Measurements from ENCODE around the gene TSPAN16.

TSPAN16 gene

DNA sequence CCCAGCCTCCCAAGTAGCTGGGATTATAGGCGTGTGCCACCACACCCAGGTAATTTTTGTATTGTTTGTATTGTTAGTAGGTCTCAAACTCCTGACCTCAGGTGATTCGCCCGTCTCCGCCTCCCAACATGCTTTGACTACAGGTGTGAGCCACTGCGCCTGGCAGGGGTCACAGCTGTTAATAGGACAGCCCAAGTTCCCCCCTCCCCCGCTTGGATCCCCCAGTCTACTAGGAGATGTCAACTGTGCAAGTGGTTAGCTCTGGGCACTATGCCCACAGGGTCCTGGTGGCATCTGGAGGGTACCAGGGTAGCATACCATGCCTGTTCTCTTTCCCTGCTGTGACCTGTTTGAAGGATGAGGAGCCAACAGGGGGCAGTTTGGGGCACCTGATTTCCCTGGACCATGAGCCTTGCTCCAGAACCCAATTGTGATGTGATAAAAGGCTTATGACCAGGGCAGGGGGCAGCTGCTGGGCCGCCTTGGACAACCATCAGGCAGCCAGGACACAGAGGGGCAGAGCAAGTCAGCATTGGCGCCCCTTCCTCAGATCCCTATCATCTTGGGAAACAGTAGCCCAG is at the start of gene TSPAN16:
TSS of gene TSPAN16 (plus strand) at position 496 of the 581 bp plus-strand sequence. CDS start 138 bp downstream, outside the sequence.
- no peak for TF ChIP-seq CTCF (IDR thresholded peaks at IDR 0.05; ENCODE audit: low read depth, low read length, missing control alignments)
- no peak within 1 kb of the TSS for H3K4me3 ChIP-seq (ENCODE audit: low read depth, low read length)
- DNase-seq (ENCODE audit: low read depth) = no peak

- no peak for TF ChIP-seq CTCF (IDR thresholded peaks at IDR 0.05; ENCODE audit: low read depth, low read length, missing control alignments)
- no peak overlapping the region for H3K4me3 ChIP-seq (ENCODE audit: low read depth, low read length)
- no peak for DNase-seq (ENCODE audit: low read depth)
These were observed 49.0 kb upstream of the TSPAN16 start for GRCh38 chr19:11246941-11247340.

DNA sequence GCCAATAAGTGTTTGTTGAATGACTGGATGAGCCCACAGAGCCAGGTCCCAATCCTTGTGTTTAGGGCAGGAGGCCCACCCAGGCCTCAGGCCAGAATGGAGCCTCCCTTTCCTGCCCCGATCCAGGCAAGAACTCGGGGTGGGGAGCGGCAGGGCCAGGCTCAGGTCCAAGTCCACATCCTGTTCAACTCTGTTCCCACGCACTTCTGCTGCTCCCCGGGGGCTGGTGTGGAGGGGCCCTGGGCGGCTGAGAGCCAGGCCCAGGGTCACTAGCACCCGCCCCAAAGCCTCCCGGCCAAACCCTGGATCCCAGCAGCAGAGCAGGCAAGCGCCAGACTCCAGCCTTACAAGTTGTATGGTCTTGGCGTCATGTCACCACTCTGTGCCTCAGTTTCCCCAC is 48.6 kb upstream of the TSPAN16 start:
- no peak overlapping the region for H3K4me3 ChIP-seq (ENCODE audit: low read depth, low read length)
- no peak for TF ChIP-seq CTCF (IDR thresholded peaks at IDR 0.05; ENCODE audit: low read depth, low read length, missing control alignments)
- DNase-seq (ENCODE audit: low read depth) = no peak

- no peak overlapping the region for H3K4me3 ChIP-seq (ENCODE audit: low read depth, low read length)
- no peak for DNase-seq (ENCODE audit: low read depth)
- no peak for TF ChIP-seq CTCF (IDR thresholded peaks at IDR 0.05; ENCODE audit: low read depth, low read length, missing control alignments)
These were observed 48.0 kb upstream of the TSPAN16 start for GRCh38 chr19:11247934-11248333.

DNA sequence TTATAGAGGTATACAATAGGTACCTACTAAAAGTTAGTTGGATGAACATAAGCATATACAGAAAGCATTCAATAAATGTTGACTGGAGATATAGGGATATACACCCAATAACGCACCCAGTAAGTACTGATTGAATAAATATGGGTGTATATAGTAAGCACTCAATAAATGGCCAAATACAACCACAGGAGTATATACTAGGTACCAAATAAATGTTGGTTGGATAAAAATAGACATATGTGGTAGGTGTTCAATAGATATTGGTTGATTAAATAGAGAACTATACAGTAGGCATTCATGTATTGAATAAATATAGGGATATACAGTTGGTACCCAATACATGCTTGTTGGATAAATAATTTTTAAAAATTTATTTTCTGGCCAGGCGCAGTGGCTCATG is 47.1 kb upstream of the TSPAN16 start:
- no peak overlapping the region for H3K4me3 ChIP-seq (ENCODE audit: low read depth, low read length)
- TF ChIP-seq CTCF (IDR thresholded peaks at IDR 0.05; ENCODE audit: low read depth, low read length, missing control alignments) = no peak
- no peak for DNase-seq (ENCODE audit: low read depth)

GRCh38 chr19:11251217-11251616 is 44.7 kb upstream of the TSPAN16 start:
- no peak for DNase-seq (ENCODE audit: low read depth)
- H3K4me3 ChIP-seq (ENCODE audit: low read depth, low read length) = no peak overlapping the region
- TF ChIP-seq CTCF (IDR thresholded peaks at IDR 0.05; ENCODE audit: low read depth, low read length, missing control alignments) = no peak

- no peak overlapping the region for H3K4me3 ChIP-seq (ENCODE audit: low read depth, low read length)
- no peak for TF ChIP-seq CTCF (IDR thresholded peaks at IDR 0.05; ENCODE audit: low read depth, low read length, missing control alignments)
- no peak for DNase-seq (ENCODE audit: low read depth)
These were observed 44.2 kb upstream of the TSPAN16 start for GRCh38 chr19:11251650-11252314.
